GM23248 (cell line): ENCODE measurements around the gene LMO1.

Experiments used
- EZH2 ChIP-seq: fragments of 200-600 bp; sonication (generic); IDR thresholded peaks from 2 replicates; pipeline ENCODE4 v1.6.1; 2018; ENCODE audit warnings: antibody characterized with exemption, mild to moderate bottlenecking; ENCODE audit not compliant: insufficient read depth, poor library complexity, severe bottlenecking
- EZH2phosphoT487 ChIP-seq: fragments of 200-600 bp; sonication (generic); IDR thresholded peaks from 2 replicates; pipeline ENCODE4 v1.6.1; 2018; ENCODE audit warnings: antibody characterized with exemption, moderate library complexity, mild to moderate bottlenecking, low read depth; ENCODE audit not compliant: insufficient read depth

GRCh38 chr11:8287297-8287696, 23.6 kb upstream of the LMO1 start:
- TF ChIP-seq EZH2 (no peak), EZH2phosphoT487 (no peak)
